Gastroesophageal sphincter (tissue), 3 donors: ENCODE results near the gene GLI3.

Source experiments
- EP300 ChIP-seq: sonication (generic); formaldehyde crosslinking; IDR thresholded peaks from one replicate; pipeline ENCODE4 v1.6.1; 2017; ENCODE audit warnings: antibody characterized with exemption, mild to moderate bottlenecking
- POLR2A ChIP-seq, 2 donors: fragments of 450-650 bp; IDR thresholded peaks; one replicate each; pipeline ENCODE4 v1.6.1; 2017; ENCODE audit warnings: antibody characterized with exemption in 2 of 2, mild to moderate bottlenecking in 2 of 2, moderate library complexity in 1 of 2
- TF ChIP-seq, protein P1 (sequence below), 4 experiments: fragments of 200-600 bp in 2 of 4; fragments of 450-650 bp in 2 of 4; sonication (generic) in 1 of 4; IDR thresholded peaks; one replicate each; pipeline ENCODE4 v1.5.1; 2017 to 2019; ENCODE audit warnings: antibody characterized with exemption in 4 of 4, mild to moderate bottlenecking in 2 of 4, moderate library complexity in 2 of 4

DNA sequence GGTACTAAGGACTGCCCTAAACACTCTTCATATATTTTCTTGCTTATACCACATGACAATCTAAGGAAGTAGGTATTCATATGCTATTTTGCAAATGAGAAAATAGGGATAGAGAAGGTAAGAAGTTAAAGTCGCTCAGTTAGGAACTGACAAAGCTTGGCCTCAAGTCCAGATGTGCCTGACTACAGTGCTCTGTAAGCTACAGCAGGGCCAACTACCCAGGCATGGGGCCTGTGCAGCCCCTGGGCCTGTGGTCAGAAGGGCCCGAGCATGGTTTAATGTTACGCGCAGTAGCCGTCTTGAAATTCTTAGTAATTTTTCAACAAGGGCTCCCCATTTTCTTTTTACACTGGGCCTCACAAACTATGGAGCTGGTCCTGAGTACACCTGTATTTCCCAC lies 146.2 kb downstream of the GLI3 start:
- TF ChIP-seq, protein P1, sequence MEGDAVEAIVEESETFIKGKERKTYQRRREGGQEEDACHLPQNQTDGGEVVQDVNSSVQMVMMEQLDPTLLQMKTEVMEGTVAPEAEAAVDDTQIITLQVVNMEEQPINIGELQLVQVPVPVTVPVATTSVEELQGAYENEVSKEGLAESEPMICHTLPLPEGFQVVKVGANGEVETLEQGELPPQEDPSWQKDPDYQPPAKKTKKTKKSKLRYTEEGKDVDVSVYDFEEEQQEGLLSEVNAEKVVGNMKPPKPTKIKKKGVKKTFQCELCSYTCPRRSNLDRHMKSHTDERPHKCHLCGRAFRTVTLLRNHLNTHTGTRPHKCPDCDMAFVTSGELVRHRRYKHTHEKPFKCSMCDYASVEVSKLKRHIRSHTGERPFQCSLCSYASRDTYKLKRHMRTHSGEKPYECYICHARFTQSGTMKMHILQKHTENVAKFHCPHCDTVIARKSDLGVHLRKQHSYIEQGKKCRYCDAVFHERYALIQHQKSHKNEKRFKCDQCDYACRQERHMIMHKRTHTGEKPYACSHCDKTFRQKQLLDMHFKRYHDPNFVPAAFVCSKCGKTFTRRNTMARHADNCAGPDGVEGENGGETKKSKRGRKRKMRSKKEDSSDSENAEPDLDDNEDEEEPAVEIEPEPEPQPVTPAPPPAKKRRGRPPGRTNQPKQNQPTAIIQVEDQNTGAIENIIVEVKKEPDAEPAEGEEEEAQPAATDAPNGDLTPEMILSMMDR (IDR thresholded peaks at IDR 0.05): no peak
- no peak for TF ChIP-seq POLR2A (IDR thresholded peaks at IDR 0.05)
- no peak for TF ChIP-seq EP300
